Keratinocyte (primary cell): ENCODE measurements around the gene P4HTM. TPM values are rescaled to one million over a fixed set of nuclear protein-coding genes. Genes with fewer than 3 reads are reported as not detected.

ENCODE experiments used
- DNase-seq: peaks from one replicate; pipeline ENCODE4 v3.0.0-alpha.2; 2011; ENCODE audit warnings: low read depth, missing footprints, low spot score
- FAIRE-seq: peaks from 2 replicates; lab custom pipeline; 2011; peaks lifted over from hg19 to GRCh38; lab: Jason Lieb, UNC
- H2AFZ ChIP-seq: 2 replicates; pipeline ENCODE4 v1.6.0; 2012; ENCODE audit warnings: low read length, control low read depth, inconsistent platforms; ENCODE audit not compliant: control insufficient read depth
- H3K27ac ChIP-seq: 2 replicates; pipeline ENCODE4 v1.5.1; 2011; ENCODE audit warnings: low read length; ENCODE audit not compliant: control insufficient read depth, insufficient read depth
- H3K27me3 ChIP-seq: 3 replicates; pipeline ENCODE4 v1.6.0; 2011; ENCODE audit warnings: low read length; ENCODE audit not compliant: control insufficient read depth, insufficient read depth; ENCODE audit errors: extremely low read depth
- H3K36me3 ChIP-seq, 2 experiments: 2 replicates in 1 of 2; 3 replicates in 1 of 2; pipeline ENCODE4 v1.5.1; 2011; ENCODE audit warnings: low read length in 2 of 2, mild to moderate bottlenecking in 1 of 2; ENCODE audit not compliant: control insufficient read depth in 2 of 2, insufficient read depth in 2 of 2; ENCODE audit errors: extremely low read depth in 1 of 2
- H3K4me1 ChIP-seq: 3 replicates; pipeline ENCODE4 v1.5.1; 2011; ENCODE audit warnings: low read length; ENCODE audit not compliant: control insufficient read depth, insufficient read depth; ENCODE audit errors: extremely low read depth
- H3K4me2 ChIP-seq: 3 replicates; pipeline ENCODE4 v1.6.0; 2011; ENCODE audit warnings: low read depth, low read length; ENCODE audit not compliant: control insufficient read depth, insufficient read depth; ENCODE audit errors: extremely low read depth
- H3K4me3 ChIP-seq, 3 experiments: fragments of 200-600 bp in 1 of 3; sonication (generic) in 1 of 3; 2 replicates in 2 of 3; 3 replicates in 1 of 3; pipeline ENCODE4 v1.5.1; 2011 to 2016; ENCODE audit warnings: low read length in 3 of 3, mild to moderate bottlenecking in 3 of 3, control low read depth in 2 of 3, inconsistent platforms in 1 of 3, low read depth in 1 of 3, mixed read lengths in 1 of 3, mixed run types in 1 of 3, moderate library complexity in 1 of 3; ENCODE audit not compliant: control insufficient read depth in 2 of 3, insufficient read depth in 2 of 3; ENCODE audit errors: extremely low read depth in 1 of 3
- H3K79me2 ChIP-seq: 2 replicates; pipeline ENCODE4 v1.6.0; 2012; ENCODE audit warnings: low read length; ENCODE audit not compliant: control insufficient read depth, insufficient read depth
- H3K9ac ChIP-seq: 3 replicates; pipeline ENCODE4 v1.6.0; 2011; ENCODE audit warnings: low read length; ENCODE audit not compliant: control insufficient read depth, insufficient read depth; ENCODE audit errors: extremely low read depth
- H3K9me1 ChIP-seq: 3 replicates; pipeline ENCODE4 v1.6.0; 2011; ENCODE audit warnings: low read length; ENCODE audit not compliant: control insufficient read depth, insufficient read depth; ENCODE audit errors: extremely low read depth
- H3K9me3 ChIP-seq: 2 replicates; pipeline ENCODE4 v1.5.1; 2012; ENCODE audit warnings: low read depth, low read length; ENCODE audit not compliant: control insufficient read depth
- H4K20me1 ChIP-seq: 3 replicates; pipeline ENCODE4 v1.6.0; 2011; ENCODE audit warnings: low read length; ENCODE audit not compliant: control insufficient read depth, insufficient read depth; ENCODE audit errors: extremely low read depth
- EZH2 ChIP-seq: IDR thresholded peaks from one replicate; pipeline ENCODE4 v1.6.1; 2012; ENCODE audit warnings: inconsistent platforms, mild to moderate bottlenecking, low read length, moderate library complexity
- dilution Hi-C: fragments of 300-500 bp; cut with MboI; formaldehyde crosslinking; loops from one replicate; pipeline ENCODE4 v1.7.0; 2020; ENCODE audit warnings: low sequenced_read_pairs; ENCODE audit not compliant: extremely low pct_ligation_motif_present
- polyA plus RNA-seq, 5 experiments: library from polyadenylated mRNA; depleted of rRNA in 3 of 5; stranded (reverse) in 3 of 5; stranded (forward) in 1 of 5; unstranded in 1 of 5; fragments of >200 nt; gene quantifications; 1 replicate in 1 of 5; 2 replicates in 3 of 5; 3 replicates in 1 of 5; pipeline versions ENCODE4 v1.2.1 to v1.2.3, GENCODE V29; 2011 to 2012; ENCODE audit warnings: missing spikeins in 2 of 5, low read depth in 1 of 5, low replicate concordance in 1 of 5
- TF ChIP-seq, protein P1 (sequence below), 3 experiments: IDR thresholded peaks in 1 of 3; conservative IDR thresholded peaks in 1 of 3; optimal IDR thresholded peaks in 1 of 3; 2 replicates in 2 of 3; 3 replicates in 1 of 3; pipeline versions ENCODE3 to v1.5.1; 2011; ENCODE audit warnings: low read length in 3 of 3, mild to moderate bottlenecking in 3 of 3, moderate library complexity in 2 of 3, control low read depth in 1 of 3, inconsistent platforms in 1 of 3; ENCODE audit not compliant: insufficient read depth in 2 of 3; ENCODE audit errors: extremely low read depth in 1 of 3

P4HTM gene
- polyA plus RNA-seq, 1 donor (not counting 4 experiments of a cell fraction or from before 2014, with no cell fraction given), result 0.93 TPM

DNA sequence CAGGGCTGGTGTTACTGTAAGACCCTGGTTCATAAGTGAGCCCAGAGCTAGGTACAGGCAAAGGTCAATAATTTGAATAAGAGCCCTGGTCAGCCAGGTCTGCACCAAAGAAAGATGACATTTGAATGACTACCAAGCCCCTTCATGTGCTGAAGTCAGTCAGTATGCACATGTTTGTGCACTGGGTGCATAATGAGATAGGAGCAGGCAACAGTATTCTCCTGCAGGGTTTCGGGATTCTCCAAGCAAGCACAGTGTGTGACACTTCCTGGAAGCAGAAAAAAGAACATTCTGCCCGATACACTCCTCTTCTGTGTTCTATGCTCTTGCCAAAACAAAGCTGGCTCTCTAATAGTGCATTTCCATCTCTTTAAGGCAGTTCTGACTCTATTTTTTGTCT, 44.6 kb downstream of the P4HTM start:
- dilution Hi-C loops, result no loop called here
- Histone ChIP-seq H2AFZ (no peak overlapping the region), H3K4me1 (no peaks in the 10 kb centered on the region), H3K4me2 (no peak overlapping the region), H3K4me3 (no peak overlapping the region), H3K9ac (no peak overlapping the region), H3K9me1 (no peaks in the 10 kb centered on the region), H3K27me3 (no peaks in the 10 kb centered on the region), H3K79me2 (no peaks in the 10 kb centered on the region), H4K20me1 (no peaks in the 10 kb centered on the region), H3K27ac (no peak overlapping the region), H3K9me3 (no peaks in the 10 kb centered on the region), H3K36me3 (peaks cover 26 to 41% of the 10 kb centered on the region in 2 experiments)
- no peak for DNase-seq
- FAIRE-seq, result no peak
- no peak for TF ChIP-seq EZH2
- TF ChIP-seq, protein P1, sequence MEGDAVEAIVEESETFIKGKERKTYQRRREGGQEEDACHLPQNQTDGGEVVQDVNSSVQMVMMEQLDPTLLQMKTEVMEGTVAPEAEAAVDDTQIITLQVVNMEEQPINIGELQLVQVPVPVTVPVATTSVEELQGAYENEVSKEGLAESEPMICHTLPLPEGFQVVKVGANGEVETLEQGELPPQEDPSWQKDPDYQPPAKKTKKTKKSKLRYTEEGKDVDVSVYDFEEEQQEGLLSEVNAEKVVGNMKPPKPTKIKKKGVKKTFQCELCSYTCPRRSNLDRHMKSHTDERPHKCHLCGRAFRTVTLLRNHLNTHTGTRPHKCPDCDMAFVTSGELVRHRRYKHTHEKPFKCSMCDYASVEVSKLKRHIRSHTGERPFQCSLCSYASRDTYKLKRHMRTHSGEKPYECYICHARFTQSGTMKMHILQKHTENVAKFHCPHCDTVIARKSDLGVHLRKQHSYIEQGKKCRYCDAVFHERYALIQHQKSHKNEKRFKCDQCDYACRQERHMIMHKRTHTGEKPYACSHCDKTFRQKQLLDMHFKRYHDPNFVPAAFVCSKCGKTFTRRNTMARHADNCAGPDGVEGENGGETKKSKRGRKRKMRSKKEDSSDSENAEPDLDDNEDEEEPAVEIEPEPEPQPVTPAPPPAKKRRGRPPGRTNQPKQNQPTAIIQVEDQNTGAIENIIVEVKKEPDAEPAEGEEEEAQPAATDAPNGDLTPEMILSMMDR (optimal IDR thresholded peaks at IDR 0.05 in 1 of 3, IDR thresholded peaks at IDR 0.05 in 1 of 3, conservative IDR thresholded peaks at IDR 0.05 in 1 of 3; ENCODE audit: extremely low read depth in 1 of 3, insufficient read depth in 2 of 3, low read length in 3 of 3), result no peak

DNA sequence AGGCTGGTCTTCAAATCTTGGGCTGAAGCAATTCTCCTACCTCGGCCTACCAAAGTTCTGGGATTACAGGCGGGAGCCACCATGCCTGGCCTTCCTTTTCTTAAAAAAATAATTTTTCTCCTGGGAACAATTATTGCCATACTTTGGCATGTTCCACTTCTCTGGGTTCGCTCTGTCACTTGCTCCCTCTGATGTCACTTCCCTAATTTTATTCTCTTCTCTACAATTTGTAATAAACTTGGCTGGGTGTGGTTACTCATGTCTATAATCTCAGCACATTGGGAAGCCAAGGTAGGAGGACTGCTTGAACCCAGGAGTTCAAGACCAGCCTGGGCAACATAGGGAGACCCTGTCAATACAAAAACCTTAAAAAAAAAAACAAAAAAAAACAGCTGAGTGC, 45.2 kb downstream of the P4HTM start:
- dilution Hi-C loops, result no loop called here

More for the DNA sequence above, 45.2 kb downstream of the P4HTM start:
- Histone ChIP-seq H3K27ac (no peak overlapping the region), H3K9ac (no peak overlapping the region), H3K9me3 (no peaks in the 10 kb centered on the region), H3K79me2 (no peaks in the 10 kb centered on the region), H3K27me3 (no peaks in the 10 kb centered on the region), H3K4me3 (no peak overlapping the region), H3K36me3 (peaks cover 26 to 41% of the 10 kb centered on the region in 2 experiments), H2AFZ (no peak overlapping the region), H3K9me1 (no peaks in the 10 kb centered on the region), H3K4me2 (no peak overlapping the region), H4K20me1 (no peaks in the 10 kb centered on the region), H3K4me1 (no peaks in the 10 kb centered on the region)
- FAIRE-seq (no peak), DNase-seq (no peak)
- TF ChIP-seq EZH2, result no peak
- TF ChIP-seq, protein P1 (optimal IDR thresholded peaks at IDR 0.05 in 1 of 3, IDR thresholded peaks at IDR 0.05 in 1 of 3, conservative IDR thresholded peaks at IDR 0.05 in 1 of 3; ENCODE audit: extremely low read depth in 1 of 3, insufficient read depth in 2 of 3, low read length in 3 of 3), result no peak
